SK-N-SH treated with all-trans-retinoic acid at 6 μM for 48 hours (cell line): ENCODE data around the gene USP6NL.

Experiments
- ATAC-seq: fragments of 200-7000 bp; cut with Tn5 transposase; 3 replicates; pipeline ENCODE4 v1.9.1; 2020; ENCODE audit warnings: mild to moderate bottlenecking, moderate library complexity
- BACH2 ChIP-seq: fragments of 250-450 bp; sonication (Bioruptor Pico); IDR thresholded peaks from 2 replicates; pipeline ENCODE4 v1.9.0; 2021; ENCODE audit warnings: mild to moderate bottlenecking, borderline replicate concordance
- CSDC2 ChIP-seq: fragments of 250-450 bp; sonication (Bioruptor Pico); IDR thresholded peaks from 2 replicates; pipeline ENCODE4 v1.5.0; 2020; ENCODE audit warnings: mild to moderate bottlenecking, moderate library complexity
- CSRNP3 ChIP-seq: fragments of 250-450 bp; sonication (Bioruptor Pico); IDR thresholded peaks from 2 replicates; pipeline ENCODE4 v1.5.1; 2021; ENCODE audit warnings: mild to moderate bottlenecking, moderate library complexity
- ESRRG ChIP-seq: fragments of 250-450 bp; sonication (Bioruptor Pico); IDR thresholded peaks from 2 replicates; pipeline ENCODE4 v1.6.1; 2021; ENCODE audit warnings: mild to moderate bottlenecking
- GLIS3 ChIP-seq: fragments of 250-450 bp; sonication (Bioruptor Pico); IDR thresholded peaks from 2 replicates; pipeline ENCODE4 v1.5.0; 2020; ENCODE audit warnings: mild to moderate bottlenecking, moderate library complexity
- ISL1 ChIP-seq: fragments of 250-450 bp; sonication (Bioruptor Pico); IDR thresholded peaks from 2 replicates; pipeline ENCODE4 v2.1.2; 2022; ENCODE audit warnings: mild to moderate bottlenecking, moderate library complexity
- OSR1 ChIP-seq: fragments of 250-450 bp; sonication (Bioruptor Pico); IDR thresholded peaks from 2 replicates; pipeline ENCODE4 v1.8.0; 2022; ENCODE audit warnings: moderate library complexity, mild to moderate bottlenecking, inconsistent platforms
- PATZ1 ChIP-seq: fragments of 250-450 bp; sonication (Bioruptor Pico); IDR thresholded peaks from 2 replicates; pipeline ENCODE4 v1.8.0; 2020; ENCODE audit warnings: mild to moderate bottlenecking, moderate library complexity, borderline replicate concordance
- POU6F1 ChIP-seq: fragments of 250-450 bp; sonication (Bioruptor Pico); IDR thresholded peaks from 2 replicates; pipeline ENCODE4 v1.8.0; 2021; ENCODE audit warnings: low read depth, mild to moderate bottlenecking, moderate library complexity, borderline replicate concordance
- SNAI2 ChIP-seq: fragments of 250-450 bp; sonication (Bioruptor Pico); IDR thresholded peaks from 2 replicates; pipeline ENCODE4 v1.5.0; 2020; ENCODE audit warnings: mild to moderate bottlenecking, moderate library complexity
- TCF4 ChIP-seq: fragments of 250-450 bp; sonication (Bioruptor Pico); IDR thresholded peaks from 2 replicates; pipeline ENCODE4 v1.8.0; 2021; ENCODE audit warnings: mild to moderate bottlenecking, moderate library complexity, borderline replicate concordance
- TOX ChIP-seq: fragments of 250-450 bp; sonication (Bioruptor Pico); IDR thresholded peaks from 2 replicates; pipeline ENCODE4 v1.8.0; 2021; ENCODE audit warnings: mild to moderate bottlenecking, moderate library complexity, borderline replicate concordance
- TSHZ2 ChIP-seq: fragments of 250-450 bp; sonication (Bioruptor Pico); IDR thresholded peaks from 2 replicates; pipeline ENCODE4 v1.5.0; 2020; ENCODE audit warnings: mild to moderate bottlenecking, moderate library complexity
- ZC3H10 ChIP-seq: fragments of 250-450 bp; sonication (Bioruptor Pico); IDR thresholded peaks from 2 replicates; pipeline ENCODE4 v1.5.1; 2021; ENCODE audit warnings: mild to moderate bottlenecking, moderate library complexity
- ZFP3 ChIP-seq: fragments of 250-450 bp; sonication (Bioruptor Pico); IDR thresholded peaks from 2 replicates; pipeline ENCODE4 v1.5.0; 2020; ENCODE audit warnings: mild to moderate bottlenecking, moderate library complexity
- ZFP30 ChIP-seq: fragments of 450-650 bp; formaldehyde crosslinking; IDR thresholded peaks from 2 replicates; pipeline ENCODE4 v1.5.0; 2022; ENCODE audit warnings: mild to moderate bottlenecking, moderate library complexity
- ZNF565 ChIP-seq: fragments of 450-650 bp; formaldehyde crosslinking; conservative IDR thresholded peaks from 2 replicates; pipeline ENCODE4 v1.5.0; 2020; ENCODE audit warnings: low read depth, mild to moderate bottlenecking, moderate library complexity

USP6NL gene

GRCh38 chr10:11473128-11473760 is 138.2 kb downstream of the USP6NL start:
- ATAC-seq = no peak
- TF ChIP-seq CSRNP3 (CRISPR knock-in tag) (no peak), OSR1 (CRISPR knock-in tag) (no peak), ESRRG (CRISPR knock-in tag) (no peak), POU6F1 (CRISPR knock-in tag) (no peak), ZFP3 (CRISPR knock-in tag) (no peak), TOX (CRISPR knock-in tag) (no peak), PATZ1 (CRISPR knock-in tag) (no peak), TSHZ2 (no peak), ZNF565 (CRISPR knock-in tag) (no peak), GLIS3 (no peak), ISL1 (CRISPR knock-in tag) (no peak)

- peak; percentile 90 for ATAC-seq
- TF ChIP-seq SNAI2 (CRISPR knock-in tag) = no peak
Measured at GRCh38 chr10:11472158-11472753, 139.2 kb downstream of the USP6NL start.

- no peak for TF ChIP-seq ESRRG (CRISPR knock-in tag)
- no peak for TF ChIP-seq CSRNP3 (CRISPR knock-in tag)
- no peak for TF ChIP-seq CSDC2 (CRISPR knock-in tag)
- no peak for TF ChIP-seq TCF4
- ATAC-seq = no peak
Measured at GRCh38 chr10:11469575-11470391, 141.7 kb downstream of the USP6NL start.

- TF ChIP-seq ISL1 (CRISPR knock-in tag) (no peak), ZC3H10 (CRISPR knock-in tag) (no peak), BACH2 (CRISPR knock-in tag) (no peak), ZFP30 (CRISPR knock-in tag) (no peak), POU6F1 (CRISPR knock-in tag) (no peak), TSHZ2 (no peak), ZFP3 (CRISPR knock-in tag) (no peak), CSDC2 (CRISPR knock-in tag) (no peak)
- ATAC-seq = no peak
Measured at GRCh38 chr10:11468126-11468742, 143.2 kb downstream of the USP6NL start.
